ENCODE data around the gene EML5.

DNA sequence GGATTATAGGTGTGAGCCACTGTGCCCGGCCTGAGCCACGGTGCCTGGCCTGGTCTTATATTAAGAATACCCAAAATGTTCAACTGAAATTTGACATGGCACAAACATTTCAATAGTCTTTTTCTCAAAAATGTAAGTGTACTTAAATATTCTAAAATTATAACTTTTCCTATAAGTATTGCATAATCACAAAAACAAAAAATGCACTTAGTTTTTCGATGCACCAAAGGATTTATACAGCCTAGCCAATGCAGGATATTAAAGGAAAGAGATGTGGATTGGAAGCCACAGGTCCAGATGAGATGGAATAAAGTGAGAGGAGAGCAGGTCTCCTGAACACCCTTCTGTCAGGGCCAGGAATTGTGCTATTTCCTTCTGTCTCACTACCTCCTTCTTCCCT is 167.1 kb downstream of the EML5 start:
- TF ChIP-seq, protein P1, sequence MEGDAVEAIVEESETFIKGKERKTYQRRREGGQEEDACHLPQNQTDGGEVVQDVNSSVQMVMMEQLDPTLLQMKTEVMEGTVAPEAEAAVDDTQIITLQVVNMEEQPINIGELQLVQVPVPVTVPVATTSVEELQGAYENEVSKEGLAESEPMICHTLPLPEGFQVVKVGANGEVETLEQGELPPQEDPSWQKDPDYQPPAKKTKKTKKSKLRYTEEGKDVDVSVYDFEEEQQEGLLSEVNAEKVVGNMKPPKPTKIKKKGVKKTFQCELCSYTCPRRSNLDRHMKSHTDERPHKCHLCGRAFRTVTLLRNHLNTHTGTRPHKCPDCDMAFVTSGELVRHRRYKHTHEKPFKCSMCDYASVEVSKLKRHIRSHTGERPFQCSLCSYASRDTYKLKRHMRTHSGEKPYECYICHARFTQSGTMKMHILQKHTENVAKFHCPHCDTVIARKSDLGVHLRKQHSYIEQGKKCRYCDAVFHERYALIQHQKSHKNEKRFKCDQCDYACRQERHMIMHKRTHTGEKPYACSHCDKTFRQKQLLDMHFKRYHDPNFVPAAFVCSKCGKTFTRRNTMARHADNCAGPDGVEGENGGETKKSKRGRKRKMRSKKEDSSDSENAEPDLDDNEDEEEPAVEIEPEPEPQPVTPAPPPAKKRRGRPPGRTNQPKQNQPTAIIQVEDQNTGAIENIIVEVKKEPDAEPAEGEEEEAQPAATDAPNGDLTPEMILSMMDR (IDR thresholded peaks at IDR 0.05), result no peak
- TF ChIP-seq POLR2A (IDR thresholded peaks at IDR 0.05), result no peak

Measured in testis (tissue), 2 donors.